HFFc6 (cell line): Measurements from ENCODE around the gene TMEM204. TPM values are rescaled to one million over a fixed set of nuclear protein-coding genes. Genes with fewer than 3 reads are reported as not detected.

Experiments used
- DNase-seq: peaks from one replicate; pipeline ENCODE4 v3.0.0-alpha.2; 2018
- H3K27ac Mint-ChIP-seq: 2 replicates; pipeline ENCODE4 v1.8.0; 2020; ENCODE audit warnings: mild to moderate bottlenecking, mixed read lengths
- H3K27me3 Mint-ChIP-seq: 2 replicates; pipeline ENCODE4 v1.8.0; 2021; ENCODE audit warnings: mild to moderate bottlenecking, moderate library complexity, mixed read lengths; ENCODE audit not compliant: insufficient read depth
- H3K36me3 Mint-ChIP-seq: 2 replicates; pipeline ENCODE4 v1.8.0; 2021; ENCODE audit warnings: low read depth, mixed read lengths
- H3K4me1 Mint-ChIP-seq: 2 replicates; pipeline ENCODE4 v1.8.0; 2020; ENCODE audit warnings: low read depth, mixed read lengths
- H3K4me3 Mint-ChIP-seq: 2 replicates; pipeline ENCODE4 v1.8.0; 2020; ENCODE audit warnings: mild to moderate bottlenecking, moderate library complexity, mixed read lengths
- H3K9me3 Mint-ChIP-seq: 2 replicates; pipeline ENCODE4 v1.8.0; 2020; ENCODE audit warnings: mild to moderate bottlenecking, mixed read lengths
- CTCF ChIP-seq: fragments of 200-600 bp; sonication (generic); IDR thresholded peaks from 2 replicates; pipeline ENCODE4 v1.5.0; 2021; ENCODE audit warnings: antibody characterized with exemption, mild to moderate bottlenecking
- total RNA-seq, 6 experiments: library from RNA; stranded (reverse); fragmentation: NEBNext Ultra II Directional; extraction: Animal tissue kit (Norgen Biotek cat#: 25700); gene quantifications; 2 replicates in 1 of 6; 3 replicates in 5 of 6; pipeline ENCODE4 v1.2.3, GENCODE V29; 2021

TMEM204 gene
- total RNA-seq, 6 experiments from 2014 or later = 15.4 to 28.5 (median 16.2) TPM

- H3K9me3 Mint-ChIP-seq = no peaks in the 10 kb centered on the region
- no peak for TF ChIP-seq CTCF
- H3K36me3 Mint-ChIP-seq = peaks cover 6% of the 10 kb centered on the region
- no peak overlapping the region for H3K27ac Mint-ChIP-seq
- DNase-seq = no peak
- H3K4me3 Mint-ChIP-seq = no peak overlapping the region
- no peaks in the 10 kb centered on the region for H3K4me1 Mint-ChIP-seq
- H3K27me3 Mint-ChIP-seq = peaks cover 3% of the 10 kb centered on the region
These were observed 39.2 kb downstream of the TMEM204 start for GRCh38 chr16:1572673-1573072.

GRCh38 chr16:1573301-1573700 is 39.8 kb downstream of the TMEM204 start:
- no peaks in the 10 kb centered on the region for H3K4me1 Mint-ChIP-seq
- no peaks in the 10 kb centered on the region for H3K9me3 Mint-ChIP-seq
- no peak overlapping the region for H3K27ac Mint-ChIP-seq
- no peak for DNase-seq
- TF ChIP-seq CTCF = no peak
- H3K36me3 Mint-ChIP-seq = peaks cover 6% of the 10 kb centered on the region
- H3K27me3 Mint-ChIP-seq = peaks cover 1% of the 10 kb centered on the region; the same call in 1 of the 2 replicates
- H3K4me3 Mint-ChIP-seq = no peak overlapping the region

- TF ChIP-seq CTCF = no peak
- peaks cover 6% of the 10 kb centered on the region for H3K36me3 Mint-ChIP-seq
- no peak for DNase-seq
- no peak overlapping the region for H3K4me3 Mint-ChIP-seq
- no peak overlapping the region for H3K27ac Mint-ChIP-seq
- no peaks in the 10 kb centered on the region for H3K9me3 Mint-ChIP-seq
- H3K27me3 Mint-ChIP-seq = peaks cover 1% of the 10 kb centered on the region; the same call in 1 of the 2 replicates
- H3K4me1 Mint-ChIP-seq = no peaks in the 10 kb centered on the region
These were observed 42.1 kb downstream of the TMEM204 start for GRCh38 chr16:1575578-1575977.

- no peak overlapping the region for H3K4me3 Mint-ChIP-seq
- no peaks in the 10 kb centered on the region for H3K4me1 Mint-ChIP-seq
- H3K27me3 Mint-ChIP-seq = peaks cover 1% of the 10 kb centered on the region; the same call in 1 of the 2 replicates
- H3K27ac Mint-ChIP-seq = no peak overlapping the region
- DNase-seq = no peak
- H3K36me3 Mint-ChIP-seq = peaks cover 14% of the 10 kb centered on the region
- TF ChIP-seq CTCF = no peak
- no peaks in the 10 kb centered on the region for H3K9me3 Mint-ChIP-seq
These were observed 45.7 kb downstream of the TMEM204 start for GRCh38 chr16:1579214-1579613.

- no peak overlapping the region for H3K27ac Mint-ChIP-seq
- H3K4me3 Mint-ChIP-seq = no peak overlapping the region
- no peaks in the 10 kb centered on the region for H3K4me1 Mint-ChIP-seq
- no peak for TF ChIP-seq CTCF
- H3K36me3 Mint-ChIP-seq = peaks cover 14% of the 10 kb centered on the region
- no peak for DNase-seq
- no peaks in the 10 kb centered on the region for H3K9me3 Mint-ChIP-seq
- 0 out of 2 replicates have a peak, but pooled peaks cover 1% of the 10 kb centered on the region for H3K27me3 Mint-ChIP-seq
These were observed 46.8 kb downstream of the TMEM204 start for GRCh38 chr16:1580256-1580655.

GRCh38 chr16:1580956-1581355 is 47.5 kb downstream of the TMEM204 start:
- Mint-ChIP-seq H3K4me3 (no peak overlapping the region), H3K36me3 (peaks cover 8% of the 10 kb centered on the region; the same call in 1 of the 2 replicates), H3K4me1 (no peaks in the 10 kb centered on the region), H3K9me3 (no peaks in the 10 kb centered on the region), H3K27ac (no peak overlapping the region), H3K27me3 (0 out of 2 replicates have a peak, but pooled peaks cover 1% of the 10 kb centered on the region)
- no peak for DNase-seq
- TF ChIP-seq CTCF = no peak
